Naive thymus-derived CD8-positive, alpha-beta T cell (primary cell): ENCODE results near the gene ADAM29. TPM values are rescaled to one million over a fixed set of nuclear protein-coding genes. Genes with fewer than 3 reads are reported as not detected.
"Not testable (repeated sequence)": the region's sequence is repeated elsewhere in the genome, so short reads cannot be mapped to it uniquely, and the experiment has no call there.

Experiments used
- ATAC-seq, 2 donors: fragments of 150-1000 bp; cut with Tn5 transposase in 1 of 2; sonication (Bioruptor Pico), chemical (Tn5 transposase) in 1 of 2; 1 replicate in 1 of 2; 2 replicates in 1 of 2; pipeline ENCODE4 v1.10.0; 2021; ENCODE audit warnings: mild to moderate bottlenecking in 2 of 2, moderate library complexity in 2 of 2
- POLR2A ChIA-PET: fragments of 350-600 bp; sonication (Branson Sonifier 250); formaldehyde crosslinking; loops from one replicate; lab custom pipeline; 2021; ENCODE audit warnings: antibody characterized with exemption; lab: Charles Lee
- DNase-seq, 10 donors: peaks; one replicate each; pipeline versions ENCODE4 v3.0.0 to v3.0.0-alpha.2; 2020 to 2022
- H3K27ac Mint-ChIP-seq, 10 donors: one replicate each; pipeline ENCODE4 v1.8.0; 2020 to 2022; ENCODE audit warnings: mild to moderate bottlenecking in 10 of 10, mixed read lengths in 10 of 10, moderate library complexity in 4 of 10, inconsistent platforms in 1 of 10
- H3K27me3 Mint-ChIP-seq, 5 donors: one replicate each; pipeline ENCODE4 v1.8.0; 2021 to 2022; ENCODE audit warnings: mixed read lengths in 5 of 5
- H3K36me3 Mint-ChIP-seq, 3 donors: one replicate each; pipeline ENCODE4 v1.8.0; 2020 to 2022; ENCODE audit warnings: mixed read lengths in 3 of 3, mild to moderate bottlenecking in 2 of 3, inconsistent platforms in 1 of 3
- H3K4me1 Mint-ChIP-seq, 4 donors: one replicate each; pipeline ENCODE4 v1.8.0; 2021 to 2022; ENCODE audit warnings: mixed read lengths in 4 of 4
- H3K4me3 Mint-ChIP-seq, 10 donors: one replicate each; pipeline ENCODE4 v1.8.0; 2020 to 2022; ENCODE audit warnings: mild to moderate bottlenecking in 10 of 10, mixed read lengths in 10 of 10, moderate library complexity in 6 of 10, inconsistent platforms in 1 of 10
- H3K9me3 Mint-ChIP-seq, 9 donors: one replicate each; pipeline ENCODE4 v1.8.0; 2020 to 2022; ENCODE audit warnings: mixed read lengths in 9 of 9, mild to moderate bottlenecking in 3 of 9, inconsistent platforms in 1 of 9, moderate library complexity in 1 of 9
- polyA plus RNA-seq, 3 donors: library from polyadenylated mRNA; unstranded; fragments of 300-500 nt; fragmentation: Illumina TruSeq; gene quantifications; one replicate each; pipeline ENCODE4 v1.2.3, GENCODE V29; 2021
- total RNA-seq, 8 experiments: library from RNA in 2 of 8; stranded (reverse) in 2 of 8; gene quantifications; one replicate each; pipeline ENCODE4 v1.2.3 and lab custom pipeline; 2021 to 2026

ADAM29 gene
- total RNA-seq: not detected
- polyA plus RNA-seq: not detected
- 0 reads per million in 6 experiments for total RNA-seq (lab: John Stamatoyannopoulos, UW)

DNA sequence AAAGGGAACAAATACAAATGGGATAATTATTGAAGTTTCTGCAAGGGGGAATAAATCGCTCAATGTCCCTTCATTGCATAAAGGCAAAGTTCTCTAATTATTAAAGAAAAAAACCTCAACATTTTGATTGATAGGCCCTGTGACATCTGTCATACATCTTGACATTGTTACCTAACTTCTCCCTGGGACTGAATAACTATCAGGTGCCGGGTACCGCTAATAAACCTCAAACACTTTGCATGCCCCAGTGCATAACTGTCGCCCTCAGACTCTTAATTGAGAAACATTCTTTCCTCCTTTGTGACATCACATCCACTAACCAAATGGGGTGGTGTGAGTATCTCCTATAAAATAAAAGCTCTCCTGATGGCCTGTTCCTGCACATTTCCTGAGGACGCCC lies at the start of gene ADAM29:
Gene ADAM29 (plus strand): TSS at position 301 of the 400 bp plus-strand sequence. CDS start 57,168 bp downstream, outside the sequence.
- Mint-ChIP-seq H3K27me3 (no peaks in the 10 kb centered on the region), H3K36me3 (no peaks in the 10 kb centered on the region), H3K9me3 (peaks cover 0 to 10% (median 0%) of the 10 kb centered on the region in 9 donors), H3K4me3 (no peak within 1 kb of the TSS), H3K4me1 (no peaks in the 10 kb centered on the region), H3K27ac (no peak within 1 kb of the TSS)
- DNase-seq (no peak), ATAC-seq (no peak)
- POLR2A ChIA-PET: no interaction called here

DNA sequence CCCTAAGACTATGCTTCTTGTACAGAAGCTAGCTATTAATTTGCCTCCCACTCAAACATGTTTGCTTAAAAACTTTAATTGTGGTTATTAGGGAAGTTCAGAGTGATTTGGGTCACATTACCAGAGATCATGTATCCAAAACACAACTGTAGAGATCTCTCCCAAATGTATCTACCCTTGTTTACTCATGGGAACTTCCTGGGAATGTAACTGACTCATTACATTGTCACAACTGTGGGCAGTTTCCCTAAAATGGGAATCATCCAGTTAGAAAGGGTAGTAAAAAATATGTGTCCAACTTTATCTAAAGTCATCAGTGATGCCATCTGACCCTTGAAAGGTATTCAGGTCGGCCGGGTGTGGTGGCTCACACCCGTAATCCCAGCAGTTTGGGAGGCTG lies 48.8 kb upstream of the ADAM29 start:
- Mint-ChIP-seq H3K4me1 (no peaks in the 10 kb centered on the region), H3K27me3 (peaks cover 0 to 4% (median 0%) of the 10 kb centered on the region in 5 donors), H3K36me3 (no peaks in the 10 kb centered on the region), H3K27ac (peak overlapping the region in 1 of 10 donors; percentile 21), H3K9me3 (peaks cover 0 to 16% (median 4%) of the 10 kb centered on the region in 9 donors), H3K4me3 (no peak overlapping the region)
- POLR2A ChIA-PET: no interaction called here
- ATAC-seq (no peak), DNase-seq (no peak)

GRCh38 chr4:174870311-174870710 lies 47.8 kb upstream of the ADAM29 start:
- H3K4me3 Mint-ChIP-seq: no peak overlapping the region
- ATAC-seq (no peak), DNase-seq (no peak)
- no peaks in the 10 kb centered on the region for H3K36me3 Mint-ChIP-seq
- H3K9me3 Mint-ChIP-seq: peaks cover 0 to 13% (median 4%) of the 10 kb centered on the region in 9 donors
- H3K27me3 Mint-ChIP-seq: peaks cover 0 to 4% (median 0%) of the 10 kb centered on the region in 5 donors
- no peaks in the 10 kb centered on the region for H3K4me1 Mint-ChIP-seq
- H3K27ac Mint-ChIP-seq: no peak overlapping the region
- POLR2A ChIA-PET: no interaction called here

DNA sequence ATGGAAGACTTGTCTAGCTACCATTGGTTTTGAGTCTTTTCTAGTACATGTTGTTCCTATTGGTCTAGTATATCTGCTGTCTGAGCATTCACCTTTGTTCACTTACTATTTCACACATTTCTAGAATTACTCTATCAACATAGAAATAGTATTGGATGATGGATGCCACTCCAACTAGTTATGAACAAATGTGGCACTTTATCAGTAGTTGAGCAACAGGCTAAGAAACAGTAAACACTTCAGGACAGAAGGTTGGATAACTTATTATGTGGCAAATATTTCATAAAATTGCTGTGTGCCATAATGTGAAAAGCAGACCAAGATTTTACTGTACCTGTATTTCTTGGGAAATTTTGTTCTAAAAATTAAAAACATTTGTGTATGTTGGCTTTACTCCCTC lies 46.8 kb upstream of the ADAM29 start:
- DNase-seq (no peak), ATAC-seq (no peak)
- Mint-ChIP-seq H3K9me3 (peaks cover 0 to 13% (median 4%) of the 10 kb centered on the region in 9 donors), H3K4me1 (no peaks in the 10 kb centered on the region), H3K4me3 (no peak overlapping the region), H3K27ac (no peak overlapping the region), H3K36me3 (no peaks in the 10 kb centered on the region), H3K27me3 (peaks cover 0 to 4% (median 0%) of the 10 kb centered on the region in 5 donors)
- POLR2A ChIA-PET: no interaction called here

- H3K36me3 Mint-ChIP-seq, DNase-seq, ATAC-seq, H3K9me3 Mint-ChIP-seq, H3K4me1 Mint-ChIP-seq, POLR2A ChIA-PET, H3K4me3 Mint-ChIP-seq, H3K27me3 Mint-ChIP-seq, H3K27ac Mint-ChIP-seq: not testable (repeated sequence)
Observed at GRCh38 chr4:174873146-174873545, 45.0 kb upstream of the ADAM29 start.

GRCh38 chr4:174873931-174874330 lies 44.2 kb upstream of the ADAM29 start:
- Mint-ChIP-seq H3K27me3 (no peaks in the 10 kb centered on the region), H3K27ac (no peak overlapping the region), H3K4me3 (no peak overlapping the region), H3K36me3 (no peaks in the 10 kb centered on the region), H3K9me3 (peaks cover 0 to 8% (median 0%) of the 10 kb centered on the region in 9 donors), H3K4me1 (no peaks in the 10 kb centered on the region)
- no peak for DNase-seq
- POLR2A ChIA-PET: no interaction called here
- ATAC-seq: no peak

GRCh38 chr4:174874898-174875297 lies 43.3 kb upstream of the ADAM29 start:
- Mint-ChIP-seq H3K4me1 (no peaks in the 10 kb centered on the region), H3K9me3 (peaks cover 0 to 8% (median 0%) of the 10 kb centered on the region in 9 donors), H3K27me3 (no peaks in the 10 kb centered on the region), H3K27ac (no peak overlapping the region), H3K4me3 (no peak overlapping the region), H3K36me3 (no peaks in the 10 kb centered on the region)
- DNase-seq (no peak), ATAC-seq (no peak)
- POLR2A ChIA-PET: no interaction called here

GRCh38 chr4:174880001-174880400 lies 38.2 kb upstream of the ADAM29 start:
- Mint-ChIP-seq H3K4me3 (no peak overlapping the region), H3K36me3 (no peaks in the 10 kb centered on the region), H3K27me3 (no peaks in the 10 kb centered on the region), H3K27ac (no peak overlapping the region), H3K9me3 (peaks cover 0 to 7% (median 0%) of the 10 kb centered on the region in 9 donors), H3K4me1 (no peaks in the 10 kb centered on the region)
- DNase-seq: no peak
- no peak for ATAC-seq
- POLR2A ChIA-PET: no interaction called here

- POLR2A ChIA-PET: no interaction called here
- H3K4me1 Mint-ChIP-seq: no peaks in the 10 kb centered on the region
- peaks cover 0 to 9% (median 2%) of the 10 kb centered on the region in 9 donors for H3K9me3 Mint-ChIP-seq
- no peak overlapping the region for H3K27ac Mint-ChIP-seq
- H3K36me3 Mint-ChIP-seq: no peaks in the 10 kb centered on the region
- H3K27me3 Mint-ChIP-seq: no peaks in the 10 kb centered on the region
- ATAC-seq (no peak), DNase-seq (no peak)
- H3K4me3 Mint-ChIP-seq: no peak overlapping the region
Observed at GRCh38 chr4:174882317-174882992, 35.7 kb upstream of the ADAM29 start.

DNA sequence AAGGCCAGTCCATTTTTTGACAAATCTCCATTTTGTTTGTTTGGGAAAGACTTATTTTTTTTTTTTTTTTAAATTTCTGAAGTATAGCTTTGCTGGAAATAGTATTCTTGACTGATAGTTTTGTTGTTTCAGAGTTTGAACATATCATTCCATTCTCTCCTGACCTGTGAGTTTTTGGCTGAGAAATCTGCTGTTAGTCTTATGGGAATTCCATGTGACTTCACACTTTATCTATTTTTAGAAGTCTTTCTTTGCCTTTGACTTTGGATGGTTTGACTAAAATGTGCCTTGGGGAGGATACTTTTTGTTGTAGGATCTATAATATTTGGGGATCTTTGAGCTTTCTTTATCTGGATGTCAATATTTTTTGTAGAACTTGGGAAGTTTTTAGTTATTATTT lies 10.7 kb upstream of the ADAM29 start:
- no peak overlapping the region for H3K4me3 Mint-ChIP-seq
- peaks cover 0 to 9% (median 0%) of the 10 kb centered on the region in 5 donors for H3K27me3 Mint-ChIP-seq
- H3K9me3 Mint-ChIP-seq: peaks cover 3 to 29% (median 12%) of the 10 kb centered on the region in 9 donors
- H3K27ac Mint-ChIP-seq: no peak overlapping the region
- no peaks in the 10 kb centered on the region for H3K36me3 Mint-ChIP-seq
- DNase-seq (no peak), ATAC-seq (no peak)
- POLR2A ChIA-PET: no interaction called here
- H3K4me1 Mint-ChIP-seq: peaks cover 0 to 2% (median 0%) of the 10 kb centered on the region in 4 donors

GRCh38 chr4:174910271-174910670 lies 7.9 kb upstream of the ADAM29 start:
- no peaks in the 10 kb centered on the region for H3K4me1 Mint-ChIP-seq
- peaks cover 0 to 9% (median 0%) of the 10 kb centered on the region in 5 donors for H3K27me3 Mint-ChIP-seq
- POLR2A ChIA-PET: no interaction called here
- H3K4me3 Mint-ChIP-seq: no peak overlapping the region
- ATAC-seq (no peak), DNase-seq (no peak)
- peaks cover 4 to 21% (median 9%) of the 10 kb centered on the region in 9 donors for H3K9me3 Mint-ChIP-seq
- no peaks in the 10 kb centered on the region for H3K36me3 Mint-ChIP-seq
- no peak overlapping the region for H3K27ac Mint-ChIP-seq

- no peak overlapping the region for H3K4me3 Mint-ChIP-seq
- H3K27ac Mint-ChIP-seq: no peak overlapping the region
- no peaks in the 10 kb centered on the region for H3K4me1 Mint-ChIP-seq
- ATAC-seq (no peak), DNase-seq (no peak)
- H3K36me3 Mint-ChIP-seq: no peaks in the 10 kb centered on the region
- H3K9me3 Mint-ChIP-seq: peaks cover 2 to 16% (median 4%) of the 10 kb centered on the region in 9 donors
- POLR2A ChIA-PET: no interaction called here
- peaks cover 0 to 9% (median 0%) of the 10 kb centered on the region in 5 donors for H3K27me3 Mint-ChIP-seq
Observed at GRCh38 chr4:174912919-174913543, 5.1 kb upstream of the ADAM29 start.

DNA sequence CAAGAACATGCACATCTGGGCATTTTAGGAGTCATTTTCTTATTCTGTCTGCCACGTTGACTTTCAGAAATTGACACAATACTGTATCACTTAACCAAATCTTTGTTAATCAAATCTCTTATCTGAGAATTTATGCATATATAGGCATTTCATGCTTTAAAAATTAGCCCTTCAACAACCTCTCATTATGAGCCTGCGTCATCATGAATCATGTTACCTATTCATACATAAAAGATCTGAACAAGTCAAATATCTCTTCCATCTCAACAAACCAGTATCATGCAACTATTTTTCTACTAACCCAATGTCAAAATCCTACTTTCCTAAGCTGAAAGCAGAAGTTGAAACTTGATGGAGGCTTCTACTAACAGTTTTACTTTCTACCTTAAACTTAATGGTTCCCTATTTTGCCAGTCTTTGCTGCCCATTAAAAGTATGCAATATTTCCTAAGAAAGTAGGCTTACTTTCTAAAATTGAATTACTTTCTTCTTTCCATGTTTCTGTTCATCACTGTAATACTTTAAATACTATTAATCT lies 1.8 kb downstream of the ADAM29 start:
- H3K4me1 Mint-ChIP-seq: no peaks in the 10 kb centered on the region
- POLR2A ChIA-PET: no interaction called here
- no peaks in the 10 kb centered on the region for H3K36me3 Mint-ChIP-seq
- ATAC-seq: no peak
- H3K27ac Mint-ChIP-seq: no peak overlapping the region
- H3K4me3 Mint-ChIP-seq: no peak overlapping the region
- no peaks in the 10 kb centered on the region for H3K27me3 Mint-ChIP-seq
- peaks cover 0 to 5% (median 0%) of the 10 kb centered on the region in 9 donors for H3K9me3 Mint-ChIP-seq
- no peak for DNase-seq
